DND-41 (cell line): Measurements from ENCODE around the gene SV2B.

Experiments
- EZH2 ChIP-seq: IDR thresholded peaks from 3 replicates; pipeline ENCODE4 v1.6.1; 2012; ENCODE audit warnings: borderline replicate concordance, low read depth, mild to moderate bottlenecking, moderate library complexity, low read length, inconsistent platforms; ENCODE audit not compliant: severe bottlenecking
- TF ChIP-seq, protein P1 (sequence below): IDR thresholded peaks from 2 replicates; pipeline ENCODE4 v1.5.1; 2012; ENCODE audit warnings: borderline replicate concordance, low read length, moderate library complexity, mild to moderate bottlenecking; ENCODE audit not compliant: poor library complexity, severe bottlenecking; ENCODE audit errors: extremely low read depth

DNA sequence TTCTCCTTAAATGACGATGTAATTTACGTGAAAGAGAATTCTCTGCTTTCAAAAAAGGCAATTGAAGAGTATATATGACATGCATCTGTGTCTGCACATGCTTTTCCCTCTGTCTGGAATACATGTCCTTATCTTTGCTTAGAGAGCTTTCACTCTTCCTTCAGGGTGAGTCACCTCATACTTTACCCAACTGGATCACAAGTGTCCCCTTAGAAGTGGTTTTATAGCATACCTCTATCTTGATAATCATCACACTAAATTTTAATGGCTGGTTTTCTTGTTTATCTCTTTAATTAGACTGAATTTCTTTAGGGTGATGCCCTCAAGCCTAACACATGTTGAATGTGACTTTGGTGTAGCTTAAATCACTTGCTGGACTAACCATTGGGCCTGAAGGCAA lies 178.9 kb downstream of the SV2B start:
- TF ChIP-seq, protein P1, sequence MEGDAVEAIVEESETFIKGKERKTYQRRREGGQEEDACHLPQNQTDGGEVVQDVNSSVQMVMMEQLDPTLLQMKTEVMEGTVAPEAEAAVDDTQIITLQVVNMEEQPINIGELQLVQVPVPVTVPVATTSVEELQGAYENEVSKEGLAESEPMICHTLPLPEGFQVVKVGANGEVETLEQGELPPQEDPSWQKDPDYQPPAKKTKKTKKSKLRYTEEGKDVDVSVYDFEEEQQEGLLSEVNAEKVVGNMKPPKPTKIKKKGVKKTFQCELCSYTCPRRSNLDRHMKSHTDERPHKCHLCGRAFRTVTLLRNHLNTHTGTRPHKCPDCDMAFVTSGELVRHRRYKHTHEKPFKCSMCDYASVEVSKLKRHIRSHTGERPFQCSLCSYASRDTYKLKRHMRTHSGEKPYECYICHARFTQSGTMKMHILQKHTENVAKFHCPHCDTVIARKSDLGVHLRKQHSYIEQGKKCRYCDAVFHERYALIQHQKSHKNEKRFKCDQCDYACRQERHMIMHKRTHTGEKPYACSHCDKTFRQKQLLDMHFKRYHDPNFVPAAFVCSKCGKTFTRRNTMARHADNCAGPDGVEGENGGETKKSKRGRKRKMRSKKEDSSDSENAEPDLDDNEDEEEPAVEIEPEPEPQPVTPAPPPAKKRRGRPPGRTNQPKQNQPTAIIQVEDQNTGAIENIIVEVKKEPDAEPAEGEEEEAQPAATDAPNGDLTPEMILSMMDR, result no peak
- no peak for TF ChIP-seq EZH2
